Activated CD4-positive, alpha-beta T cell treated with anti-CD3 and anti-CD28 coated beads, Interleukin-2, amount 50 U/mL, for 4 hours (primary cell): Measurements from ENCODE around the gene LPAR3.
A peak's percentile ranks its signal among the peaks of the same experiment; 100 is the strongest.

Source experiments
- DNase-seq, 2 experiments: peaks; one replicate each; pipeline ENCODE4 v3.0.0-alpha.2; 2020

Gene LPAR3

GRCh38 chr1:84823991-84824390 is 69.0 kb downstream of the LPAR3 start:
- no peak for DNase-seq

DNA sequence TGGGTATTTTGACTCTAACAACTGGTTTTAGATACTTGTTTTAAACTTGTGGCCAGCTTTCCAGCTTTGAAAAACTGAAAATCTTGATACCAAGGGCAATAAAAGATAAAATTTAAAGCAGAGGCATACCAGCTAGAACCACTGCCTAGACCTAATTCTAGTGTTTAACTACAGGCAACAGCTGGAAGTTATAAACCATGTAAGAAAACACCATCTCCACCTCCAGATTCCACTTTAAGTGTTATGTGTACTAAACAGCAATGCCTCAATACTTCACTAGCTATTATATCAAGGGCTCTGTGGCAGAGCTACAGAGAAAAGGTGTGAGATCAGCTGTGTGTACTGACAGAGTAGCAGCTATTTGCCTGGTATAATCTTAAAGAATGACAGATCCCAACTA is 69.5 kb downstream of the LPAR3 start:
- no peak for DNase-seq

- no peak for DNase-seq
Measured at GRCh38 chr1:84810343-84810742, 82.7 kb downstream of the LPAR3 start.

- no peak for DNase-seq
Measured at GRCh38 chr1:84809023-84809422, 84.0 kb downstream of the LPAR3 start.

- DNase-seq: no peak
Measured at GRCh38 chr1:84803604-84804003, 89.4 kb downstream of the LPAR3 start.

DNA sequence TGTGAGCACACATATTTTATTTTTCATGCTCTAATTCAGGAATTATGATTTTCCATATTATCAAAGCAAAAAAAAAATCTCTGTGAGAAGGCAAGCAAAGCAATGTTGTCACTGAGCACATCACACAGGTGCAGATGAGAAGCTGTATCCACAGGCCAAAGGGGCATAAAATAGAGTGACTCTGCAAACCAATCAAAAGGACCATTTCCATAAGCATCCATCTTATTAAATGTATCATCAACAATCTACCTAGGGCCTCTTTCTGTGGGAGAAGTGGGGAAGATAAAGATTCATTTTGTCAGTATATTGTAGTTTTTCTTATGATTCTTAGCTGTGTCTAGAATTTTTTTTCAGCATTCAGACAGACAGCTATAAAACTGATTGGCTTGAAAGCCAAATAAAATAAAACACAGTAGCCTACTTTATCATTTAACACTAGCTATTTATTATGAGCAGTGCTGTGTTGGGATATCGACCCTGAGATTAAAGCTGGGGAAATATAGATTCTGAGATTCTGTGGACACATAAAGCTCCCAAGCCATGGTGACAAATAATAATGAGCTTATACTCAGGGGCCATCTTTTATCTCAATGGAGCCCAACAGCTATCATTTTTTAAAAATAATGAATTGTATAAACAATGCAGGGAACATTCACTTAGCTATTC is 90.3 kb downstream of the LPAR3 start:
- DNase-seq: no peak

DNA sequence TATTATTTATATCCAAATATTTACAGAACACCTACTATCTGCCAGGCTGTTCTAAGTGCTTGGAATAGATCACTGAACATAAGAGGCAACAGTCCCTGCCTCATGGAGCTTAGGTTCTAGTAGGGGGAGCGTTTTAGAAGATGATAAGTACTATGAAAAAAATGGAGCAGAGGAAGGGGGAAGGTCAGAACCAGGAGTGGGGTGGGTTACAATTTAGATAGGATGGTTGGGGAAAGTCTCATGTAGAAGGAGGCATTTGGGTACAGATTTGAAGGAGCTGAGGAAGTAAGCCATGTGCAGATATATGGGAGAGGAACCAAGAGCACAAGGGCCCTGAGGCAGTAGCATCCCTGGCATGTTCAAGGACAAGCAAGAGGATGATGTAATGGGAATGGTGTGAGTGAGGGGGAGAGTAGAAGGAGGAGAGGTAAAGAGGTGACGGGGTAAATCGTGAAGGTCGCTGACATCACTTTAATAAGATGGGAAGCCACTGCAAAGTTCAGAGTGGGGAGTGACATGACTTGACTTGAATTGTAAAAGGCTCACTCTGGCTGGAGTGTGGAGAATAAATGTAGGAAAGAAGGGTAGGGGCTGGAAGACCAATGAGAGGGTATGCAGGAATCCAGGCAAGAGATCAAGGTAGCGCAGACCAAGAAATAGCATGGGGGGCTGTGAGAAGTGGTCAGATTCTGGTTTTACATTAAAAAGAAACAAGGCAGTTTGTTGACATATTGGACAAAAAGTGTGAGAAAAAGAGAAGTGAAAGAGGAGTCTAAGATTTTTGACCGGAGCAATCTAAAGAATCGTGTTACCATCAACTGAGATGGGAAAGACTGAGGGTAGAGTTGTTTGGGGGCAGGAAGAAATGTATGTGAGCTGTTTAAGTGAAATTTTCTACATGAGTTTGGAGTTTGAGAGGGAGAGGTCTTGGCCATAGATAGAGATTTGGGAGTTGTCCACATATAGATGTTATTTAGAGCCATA is 92.6 kb downstream of the LPAR3 start:
- no peak for DNase-seq

- no peak for DNase-seq
Measured at GRCh38 chr1:84797603-84798002, 95.4 kb downstream of the LPAR3 start.

- no peak for DNase-seq
Measured at GRCh38 chr1:84795966-84796600, 96.9 kb downstream of the LPAR3 start.

DNA sequence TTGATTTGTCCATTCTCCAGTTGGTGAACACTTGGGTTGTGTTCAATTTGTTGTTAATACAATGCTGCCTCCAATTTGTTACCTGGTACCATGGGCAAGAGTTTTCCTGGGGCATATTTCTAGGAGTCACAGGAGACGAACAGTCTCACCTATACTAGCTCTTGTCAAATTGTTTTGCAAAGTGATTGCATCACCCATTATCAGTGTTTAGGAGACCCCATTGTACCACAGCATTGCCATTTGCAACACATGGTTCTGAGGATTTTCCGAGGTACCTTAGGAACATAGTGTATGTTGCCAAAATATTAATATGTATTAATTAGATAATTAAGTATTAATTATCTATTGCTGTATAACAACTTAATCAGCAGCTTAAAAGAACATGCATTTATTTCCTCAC is 97.8 kb downstream of the LPAR3 start:
- DNase-seq: no peak

DNA sequence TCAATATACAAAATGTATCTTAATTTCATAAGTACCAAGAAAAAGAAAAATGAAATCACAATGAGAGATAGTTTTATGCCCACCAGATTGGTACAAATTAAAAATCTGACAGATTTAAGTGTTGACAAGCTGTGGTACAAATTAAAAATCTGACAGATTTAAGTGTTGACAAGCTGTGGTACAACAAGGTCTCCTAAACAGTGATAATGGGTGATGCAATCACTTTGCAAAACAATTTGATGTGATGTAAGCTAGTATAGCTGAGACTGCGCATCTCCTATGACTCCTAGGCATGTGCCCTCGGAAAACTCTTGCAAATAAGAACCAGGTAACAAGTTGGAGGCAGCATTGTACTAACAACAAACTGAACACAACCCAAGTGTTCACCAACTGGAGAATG is 100.6 kb downstream of the LPAR3 start:
- DNase-seq: no peak

DNA sequence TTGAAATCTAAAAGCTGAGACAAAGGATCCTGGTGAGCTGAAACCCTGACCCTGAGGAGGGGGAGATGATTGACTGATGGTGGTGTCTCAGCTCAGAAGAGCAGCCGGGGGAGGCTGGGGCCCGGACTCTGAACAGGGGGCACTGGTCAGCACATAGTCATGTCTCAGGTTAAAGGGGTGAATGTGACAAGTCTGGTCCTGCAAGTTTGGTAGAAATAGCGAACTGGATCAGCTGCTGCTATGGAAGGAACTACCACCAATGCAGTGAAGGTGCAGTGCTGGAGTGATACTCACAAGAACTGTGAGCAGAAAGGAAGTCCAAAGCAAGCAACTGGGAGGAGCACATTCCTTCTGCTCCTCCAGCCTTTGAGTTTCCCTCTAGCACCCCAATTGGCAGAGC is 104.0 kb downstream of the LPAR3 start:
- DNase-seq: no peak

GRCh38 chr1:84785271-84786036 is 107.6 kb downstream of the LPAR3 start:
- no peak for DNase-seq

DNA sequence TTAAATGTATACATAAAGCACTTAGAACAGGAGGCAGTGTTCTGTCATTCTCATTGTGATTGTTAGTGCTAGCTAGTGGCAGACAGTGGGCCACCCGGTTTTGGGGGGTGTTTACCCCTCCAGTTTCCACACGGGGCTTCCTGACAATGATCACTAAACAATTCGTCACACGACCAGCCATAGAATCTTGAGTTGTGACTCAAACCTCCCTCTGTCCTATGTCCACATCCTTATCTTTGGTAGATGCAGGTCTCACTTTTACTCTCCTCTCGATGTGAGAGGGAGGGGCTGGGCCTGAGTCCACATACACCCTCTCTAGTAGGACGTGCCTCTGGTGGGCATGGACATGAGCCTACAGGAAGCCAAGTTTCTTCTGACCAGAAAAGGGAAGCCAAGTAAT is 110.1 kb downstream of the LPAR3 start:
- DNase-seq: no peak

DNA sequence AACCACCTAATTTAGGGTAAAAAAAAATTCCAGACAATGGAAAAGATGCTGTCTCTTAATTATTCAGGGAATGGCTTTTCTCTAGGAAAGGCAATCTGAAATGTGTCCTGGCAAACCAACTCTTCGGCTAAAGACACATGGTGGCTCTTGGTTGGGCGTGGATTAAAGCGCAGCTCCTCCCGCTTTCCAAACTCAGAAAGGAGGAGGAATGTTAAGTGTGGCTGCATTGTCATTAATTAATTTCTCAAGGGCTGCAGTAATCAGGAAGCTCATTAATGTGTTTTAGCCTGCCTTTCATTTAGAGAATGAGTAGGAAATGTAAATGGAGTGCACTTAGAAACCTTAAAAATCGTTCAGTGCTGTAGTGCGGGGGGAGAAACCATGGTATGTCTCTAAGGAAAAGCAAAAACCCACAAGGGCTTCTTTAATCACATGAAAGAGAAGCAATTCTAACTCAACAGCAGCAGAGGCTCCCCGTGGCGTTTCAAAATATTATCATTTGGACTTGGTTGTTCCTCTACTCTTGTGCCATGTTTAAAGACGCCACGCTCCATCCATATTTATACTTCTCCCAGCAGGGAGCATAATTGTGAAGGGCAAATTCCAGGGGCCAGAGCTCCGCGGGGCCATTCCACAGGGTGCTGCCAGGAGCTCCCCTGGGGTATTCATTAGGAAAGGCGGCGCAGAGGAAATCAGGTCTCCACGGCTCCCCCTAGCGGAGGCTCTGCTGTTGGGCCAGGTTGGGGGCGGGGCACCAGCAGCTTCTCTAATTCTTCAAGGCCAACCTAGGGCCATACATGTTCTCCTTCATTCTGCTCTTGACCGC is 110.8 kb downstream of the LPAR3 start:
- peak; percentile 73 to 80 for DNase-seq

- DNase-seq: no peak
Measured at GRCh38 chr1:84780000-84780716, 112.8 kb downstream of the LPAR3 start.

GRCh38 chr1:84776639-84777038 is 116.4 kb downstream of the LPAR3 start:
- no peak for DNase-seq

DNA sequence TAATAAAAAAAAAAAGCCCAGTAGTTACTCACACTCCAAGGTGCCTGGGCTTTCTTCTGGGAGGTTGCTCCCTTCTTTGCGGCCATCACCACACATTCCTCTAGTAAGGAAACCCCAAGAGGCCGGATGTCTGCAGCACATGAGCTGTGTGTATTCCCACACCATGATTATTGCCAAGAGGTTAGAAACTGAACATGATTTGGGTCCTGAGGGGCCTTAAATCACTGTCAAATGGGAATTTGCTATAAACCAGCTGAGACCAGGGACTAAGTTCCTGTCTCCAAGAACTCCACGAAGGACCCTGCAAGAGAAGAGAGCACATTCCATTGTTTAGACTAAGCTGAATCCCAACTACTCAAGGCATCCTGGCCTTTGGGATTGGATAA is 117.5 kb downstream of the LPAR3 start:
- DNase-seq: no peak

DNA sequence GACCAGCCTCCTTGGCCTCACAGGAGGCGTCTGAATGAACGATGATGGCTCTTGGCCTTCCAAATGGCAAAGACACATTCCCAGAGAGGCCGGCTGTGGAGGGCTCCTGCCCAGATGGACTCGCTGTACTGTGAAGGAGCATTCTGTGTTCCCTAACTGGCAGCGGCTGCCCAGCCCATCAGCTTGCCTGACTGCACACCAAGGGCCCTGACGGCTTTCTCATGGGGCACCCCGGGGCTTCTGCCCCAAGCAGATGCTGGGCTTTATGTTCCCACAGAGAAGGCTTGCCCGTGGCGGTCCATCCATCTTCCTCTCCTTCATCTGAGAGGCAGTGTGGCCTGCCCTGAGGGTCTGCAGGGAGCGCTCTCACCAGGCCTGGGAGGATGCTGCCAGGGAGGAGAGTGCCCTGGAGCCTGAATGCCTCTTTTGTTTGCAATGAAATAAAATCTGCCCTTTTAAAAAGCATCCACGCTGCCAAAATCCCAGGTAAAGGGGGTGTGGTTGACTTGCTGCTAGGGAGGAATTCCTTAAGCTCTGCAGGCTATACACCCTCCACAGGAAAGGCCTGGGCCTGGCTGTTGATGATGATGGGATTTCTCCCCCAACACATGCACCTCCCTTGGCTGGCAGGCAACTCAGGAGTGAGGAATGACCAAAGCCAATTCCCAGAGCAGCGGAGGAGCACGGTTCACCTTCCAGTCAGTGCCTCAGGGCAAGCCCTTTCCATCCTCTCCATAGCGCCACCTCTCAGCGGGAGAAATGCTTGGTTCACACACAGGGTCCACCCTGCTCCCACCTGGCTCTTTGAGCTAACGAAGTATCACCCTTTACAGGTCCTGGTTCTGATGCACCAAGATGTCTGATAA is 118.1 kb downstream of the LPAR3 start:
- DNase-seq: no peak

GRCh38 chr1:84773933-84774497 is 119.0 kb downstream of the LPAR3 start:
- DNase-seq: no peak
